Type B pancreatic cell (in vitro differentiated cells): Measurements from ENCODE around the gene FLCN. TPM values are rescaled to one million over a fixed set of nuclear protein-coding genes. Genes with fewer than 3 reads are reported as not detected.

Source experiments
- total RNA-seq: library from RNA; stranded (reverse); gene quantifications from 2 replicates; pipeline ENCODE4 v1.2.1, GENCODE V29; 2021; ENCODE audit warnings: low replicate concordance

The FLCN gene
- total RNA-seq, 1 donor from 2014 or later = 55.8 TPM

Other genes with a start within 250 kb of the FLCN start
- 275 and 367 TPM in 2 replicates for gene MPRIP, start 194.7 kb downstream of the FLCN start, total RNA-seq
- 0.43 and 1.5 TPM in 2 replicates for gene PLD6, start 30.8 kb downstream of the FLCN start, total RNA-seq
- 59.0 and 63.1 TPM in 2 replicates for gene COPS3, start 44.1 kb upstream of the FLCN start, total RNA-seq
- 0.90 and 5.9 TPM in 2 replicates for gene NT5M, start 66.2 kb upstream of the FLCN start, total RNA-seq
- 19.1 and 19.3 TPM in 2 replicates for gene MED9, start 239.8 kb upstream of the FLCN start, total RNA-seq